GM12875 (cell line): Measurements from ENCODE around the gene G0S2.
A peak's percentile ranks its signal among the peaks of the same experiment; 100 is the strongest.
"Not testable (repeated sequence)": the region's sequence is repeated elsewhere in the genome, so short reads cannot be mapped to it uniquely, and the experiment has no call there.

Experiments used
- H3K4me3 ChIP-seq: one replicate; pipeline ENCODE4 v1.5.1; 2011; ENCODE audit warnings: low read depth, low read length, control low read depth
- CTCF ChIP-seq: IDR thresholded peaks from 2 replicates; pipeline ENCODE4 v1.5.1; 2011; ENCODE audit warnings: low read depth, mild to moderate bottlenecking, control low read depth, inconsistent platforms, low read length, moderate library complexity, borderline replicate concordance; ENCODE audit not compliant: insufficient read depth

The G0S2 gene

GRCh38 chr1:209692745-209693504, 17.7 kb downstream of the G0S2 start:
- H3K4me3 ChIP-seq = no peak overlapping the region
- TF ChIP-seq CTCF = peak; percentile 71; the same call in 1 of the 2 replicates

GRCh38 chr1:209696673-209697072, 21.5 kb downstream of the G0S2 start:
- H3K4me3 ChIP-seq = no peak overlapping the region
- TF ChIP-seq CTCF = no peak

DNA sequence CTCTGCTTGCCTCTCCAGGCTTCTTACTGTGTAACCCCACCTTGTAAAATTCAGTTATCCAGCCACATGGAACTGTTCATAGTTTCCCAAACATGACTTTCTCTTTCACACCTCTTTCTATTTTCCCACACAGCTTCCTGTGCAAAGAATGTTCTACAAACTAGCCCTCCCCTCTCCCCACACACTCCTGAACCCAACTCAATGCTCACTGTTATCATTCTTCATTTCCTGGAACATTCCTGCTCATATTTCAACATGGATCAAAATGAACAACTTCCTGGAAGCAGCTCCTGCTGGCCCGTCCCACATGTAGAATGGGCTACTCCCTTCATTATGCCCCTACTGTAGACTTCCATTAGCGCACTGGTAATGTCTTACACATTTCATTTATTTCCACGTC, 21.9 kb downstream of the G0S2 start:
- no peak overlapping the region for H3K4me3 ChIP-seq

DNA sequence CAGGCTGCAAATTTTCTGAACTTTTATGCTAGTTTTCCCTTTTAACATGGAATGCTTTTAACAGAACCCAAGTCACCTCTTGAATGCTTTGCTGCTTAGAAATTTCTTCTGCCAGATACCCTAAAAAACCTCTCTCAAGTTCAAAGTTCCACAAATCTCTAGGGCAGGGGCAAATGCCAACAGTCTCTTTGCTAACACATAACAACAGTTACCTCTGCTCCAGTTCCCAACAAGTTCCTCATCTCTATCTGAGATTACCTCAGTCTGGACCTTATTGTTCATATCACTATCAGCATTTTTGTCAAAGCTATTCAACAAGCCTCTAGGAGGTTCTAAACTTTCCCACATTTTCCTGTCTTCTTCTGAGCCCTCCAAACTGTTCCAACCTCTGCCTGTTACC, 25.5 kb downstream of the G0S2 start:
- H3K4me3 ChIP-seq = not testable (repeated sequence)

More for the DNA sequence above, 21.9 kb downstream of the G0S2 start:
- TF ChIP-seq CTCF = no peak

- no peak for TF ChIP-seq CTCF
- no peak overlapping the region for H3K4me3 ChIP-seq
Measured at GRCh38 chr1:209702832-209703231, 27.6 kb downstream of the G0S2 start.

DNA sequence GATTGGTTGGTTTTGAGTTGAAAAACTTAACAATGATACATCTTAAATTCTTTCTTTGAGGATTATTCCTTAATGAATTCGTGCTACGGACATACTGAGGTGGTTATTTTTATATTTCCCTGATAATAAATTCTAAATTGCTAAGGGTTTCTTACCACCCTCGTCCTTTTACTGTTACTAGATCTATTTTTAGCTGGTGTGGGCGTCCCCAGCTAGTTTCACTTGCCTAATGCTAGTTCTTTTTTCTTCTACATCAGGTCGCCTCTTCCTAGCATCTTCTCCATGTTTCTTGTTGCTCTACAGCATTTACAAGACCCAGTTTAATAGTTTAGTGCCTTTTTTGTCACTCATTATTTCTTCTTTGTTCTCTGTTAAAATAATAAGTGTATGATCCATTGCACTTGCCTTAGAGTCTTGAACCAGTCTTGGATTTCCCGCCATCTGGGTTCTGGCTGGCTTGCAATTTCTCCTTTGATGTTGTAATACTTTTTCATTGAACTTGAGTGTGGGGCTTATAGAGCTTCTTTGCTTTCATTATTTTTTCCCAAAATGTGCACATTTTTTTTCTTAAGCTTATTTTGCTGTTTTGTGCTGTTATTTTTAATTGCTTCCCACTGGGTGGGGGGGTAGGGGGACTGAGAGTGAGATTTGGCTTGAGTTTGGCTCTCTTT, 28.8 kb downstream of the G0S2 start:
- no peak for TF ChIP-seq CTCF
- H3K4me3 ChIP-seq = no peak overlapping the region

- no peak for TF ChIP-seq CTCF
- no peak within 1 kb of the TSS for H3K4me3 ChIP-seq
Measured at GRCh38 chr1:209704584-209704983, 29.4 kb downstream of the G0S2 start, which contains the start of gene HSD11B1. Gene HSD11B1, plus strand, starts transcription at chr1:209704846. Its CDS starts 97 bp downstream, at chr1:209704943.
